Cardiac muscle cell (in vitro differentiated cells and primary cell): ENCODE results near the gene EPHB2. TPM values are rescaled to one million over a fixed set of nuclear protein-coding genes. Genes with fewer than 3 reads are reported as not detected.

Source experiments
- DNase-seq, 2 donors: peaks; one replicate each; pipeline versions ENCODE4 v3.0.0 to v3.0.0-alpha.2; 2010 to 2017; ENCODE audit warnings: low read depth in 1 of 2, low spot score in 1 of 2
- H3K27ac ChIP-seq: fragments of 200-600 bp; sonication (generic); 2 replicates; pipeline ENCODE4 v1.5.1; 2016
- H3K27me3 ChIP-seq: fragments of 200-600 bp; sonication (generic); 2 replicates; pipeline ENCODE4 v1.6.0; 2016; ENCODE audit warnings: control low read depth
- H3K36me3 ChIP-seq: fragments of 200-600 bp; sonication (generic); 2 replicates; pipeline ENCODE4 v1.5.1; 2016; ENCODE audit warnings: control low read depth
- H3K4me1 ChIP-seq: fragments of 200-600 bp; sonication (generic); 2 replicates; pipeline ENCODE4 v1.8.1; 2017; ENCODE audit warnings: low read depth, mild to moderate bottlenecking, mixed run types
- H3K4me3 ChIP-seq: fragments of 200-600 bp; sonication (generic); 2 replicates; pipeline ENCODE4 v1.5.1; 2016; ENCODE audit warnings: mild to moderate bottlenecking
- H3K9me3 ChIP-seq: fragments of 200-600 bp; sonication (generic); 2 replicates; pipeline ENCODE4 v1.5.1; 2017; ENCODE audit warnings: low read depth, mild to moderate bottlenecking, control low read depth
- polyA plus RNA-seq: library from polyadenylated mRNA; unstranded; fragments of >200 nt; fragmentation: Nextera tagmentation; extraction: Ambion mirVana; gene quantifications from 2 replicates; pipeline ENCODE4 v1.2.1, GENCODE V29; 2016
- total RNA-seq: library from RNA; depleted of rRNA; stranded (reverse); fragments of >200 nt; gene quantifications from 2 replicates; pipeline ENCODE4 v1.2.3, GENCODE V29; 2016
- TF ChIP-seq, protein P1 (sequence below): IDR thresholded peaks from 2 replicates; pipeline ENCODE4 v1.5.1; 2012; ENCODE audit warnings: low read depth, mild to moderate bottlenecking, low read length

EPHB2 gene
- total and polyA plus RNA-seq, 2 experiments from 2014 or later = 38.8 to 96.3 TPM

DNA sequence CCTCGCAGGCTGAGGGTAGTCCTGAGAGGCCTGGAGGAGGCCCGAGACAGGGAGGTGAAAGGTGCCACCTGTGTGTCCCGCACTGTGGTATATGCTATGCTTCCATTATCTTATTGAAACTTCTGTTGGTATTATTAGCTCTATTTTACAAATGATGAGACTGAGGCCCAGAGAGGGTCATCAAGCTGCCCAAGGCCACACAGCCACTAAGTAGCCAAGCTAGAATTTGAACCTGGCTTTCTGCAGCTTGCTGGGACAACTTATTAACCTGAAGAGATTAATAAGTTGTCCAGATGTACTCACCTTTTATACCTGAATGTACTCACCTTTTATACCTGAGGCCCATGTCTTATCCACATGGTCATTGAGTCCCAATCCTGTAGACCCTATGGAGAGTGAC lies 83.0 kb downstream of the EPHB2 start:
- TF ChIP-seq, protein P1, sequence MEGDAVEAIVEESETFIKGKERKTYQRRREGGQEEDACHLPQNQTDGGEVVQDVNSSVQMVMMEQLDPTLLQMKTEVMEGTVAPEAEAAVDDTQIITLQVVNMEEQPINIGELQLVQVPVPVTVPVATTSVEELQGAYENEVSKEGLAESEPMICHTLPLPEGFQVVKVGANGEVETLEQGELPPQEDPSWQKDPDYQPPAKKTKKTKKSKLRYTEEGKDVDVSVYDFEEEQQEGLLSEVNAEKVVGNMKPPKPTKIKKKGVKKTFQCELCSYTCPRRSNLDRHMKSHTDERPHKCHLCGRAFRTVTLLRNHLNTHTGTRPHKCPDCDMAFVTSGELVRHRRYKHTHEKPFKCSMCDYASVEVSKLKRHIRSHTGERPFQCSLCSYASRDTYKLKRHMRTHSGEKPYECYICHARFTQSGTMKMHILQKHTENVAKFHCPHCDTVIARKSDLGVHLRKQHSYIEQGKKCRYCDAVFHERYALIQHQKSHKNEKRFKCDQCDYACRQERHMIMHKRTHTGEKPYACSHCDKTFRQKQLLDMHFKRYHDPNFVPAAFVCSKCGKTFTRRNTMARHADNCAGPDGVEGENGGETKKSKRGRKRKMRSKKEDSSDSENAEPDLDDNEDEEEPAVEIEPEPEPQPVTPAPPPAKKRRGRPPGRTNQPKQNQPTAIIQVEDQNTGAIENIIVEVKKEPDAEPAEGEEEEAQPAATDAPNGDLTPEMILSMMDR = no peak
- H3K27me3 ChIP-seq = no peaks in the 10 kb centered on the region
- no peak for DNase-seq
- peaks cover 8% of the 10 kb centered on the region for H3K4me1 ChIP-seq
- no peaks in the 10 kb centered on the region for H3K36me3 ChIP-seq
- H3K27ac ChIP-seq = no peak overlapping the region
- H3K9me3 ChIP-seq = no peaks in the 10 kb centered on the region
- no peak overlapping the region for H3K4me3 ChIP-seq

DNA sequence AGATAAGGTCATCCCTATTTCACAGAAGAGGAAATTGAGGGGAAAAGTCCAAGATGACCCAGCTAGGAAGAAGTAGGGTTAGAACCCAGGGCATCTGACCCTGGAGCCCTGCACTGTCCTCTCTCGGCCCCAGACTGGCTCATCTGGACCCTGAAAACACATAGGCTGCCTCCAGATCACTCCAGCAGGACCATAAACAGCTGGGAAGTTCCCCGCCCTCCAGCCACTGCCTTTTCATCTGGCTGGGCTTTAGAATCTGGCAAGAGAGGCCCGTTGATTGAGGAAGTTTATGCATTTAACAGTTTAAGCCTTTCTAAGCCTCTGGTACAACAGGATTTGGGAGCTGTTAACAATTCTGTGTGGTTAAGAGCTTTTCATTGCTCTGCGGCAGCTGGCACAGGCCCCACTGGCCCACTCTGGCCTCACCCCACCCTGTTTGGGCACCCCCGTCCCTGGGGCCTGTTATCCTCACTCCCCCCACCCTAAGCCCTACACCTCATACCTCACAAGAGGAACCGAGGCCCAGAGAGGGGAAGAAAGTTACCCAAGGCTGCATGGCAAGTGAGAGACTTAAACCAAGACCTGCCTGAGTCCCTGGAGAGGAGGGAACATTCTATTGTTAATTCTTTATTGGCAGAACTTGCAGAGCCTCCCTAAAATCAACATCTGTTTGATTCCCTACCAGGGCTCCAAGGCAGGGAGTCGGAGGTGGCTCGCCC lies 84.2 kb downstream of the EPHB2 start:
- Histone ChIP-seq H3K36me3 (no peaks in the 10 kb centered on the region), H3K9me3 (no peaks in the 10 kb centered on the region), H3K27ac (no peak overlapping the region), H3K27me3 (no peaks in the 10 kb centered on the region), H3K4me1 (peaks cover 8% of the 10 kb centered on the region), H3K4me3 (no peak overlapping the region)
- no peak for DNase-seq
- TF ChIP-seq, protein P1 = no peak

DNA sequence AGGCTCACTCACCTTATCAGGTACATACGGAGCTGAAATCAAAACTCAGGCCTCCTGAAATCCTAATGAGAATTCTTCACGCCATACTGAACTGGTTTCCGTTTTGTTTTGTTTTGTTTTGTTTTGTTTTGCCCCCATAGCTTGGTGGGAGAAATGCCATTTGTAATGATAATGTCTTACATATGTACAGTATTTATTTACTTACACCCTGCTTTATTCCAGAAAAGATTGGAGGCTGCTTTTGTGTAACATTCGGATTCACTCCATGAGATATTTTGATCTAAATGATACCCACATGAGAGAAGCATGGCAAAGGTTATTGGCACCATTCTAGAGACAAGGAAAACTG lies 84.7 kb downstream of the EPHB2 start:
- Histone ChIP-seq H3K27ac (no peak overlapping the region), H3K36me3 (no peaks in the 10 kb centered on the region), H3K27me3 (no peaks in the 10 kb centered on the region), H3K4me1 (peaks cover 8% of the 10 kb centered on the region), H3K9me3 (no peaks in the 10 kb centered on the region), H3K4me3 (no peak overlapping the region)
- DNase-seq = no peak
- TF ChIP-seq, protein P1 = no peak

DNA sequence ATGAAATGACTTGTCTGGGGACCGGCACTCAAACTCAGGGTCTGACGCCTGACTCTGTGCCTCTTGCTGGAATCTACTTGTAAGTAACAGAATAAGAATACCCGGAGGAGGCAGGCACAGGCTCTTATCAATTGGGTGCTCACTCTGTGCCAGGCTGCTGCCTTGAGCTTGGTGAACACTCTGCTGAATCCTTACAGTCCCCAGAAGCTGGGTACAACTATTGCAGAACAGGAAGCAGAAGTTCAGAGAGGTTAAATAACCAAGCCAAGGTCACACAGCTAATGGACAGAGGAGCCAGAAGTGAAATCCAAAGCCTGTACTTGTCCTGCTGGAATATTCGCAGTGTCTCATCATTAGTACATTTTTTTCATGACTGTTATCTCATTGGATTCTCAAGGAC lies 86.0 kb downstream of the EPHB2 start:
- no peaks in the 10 kb centered on the region for H3K4me1 ChIP-seq
- H3K9me3 ChIP-seq = no peaks in the 10 kb centered on the region
- TF ChIP-seq, protein P1 = no peak
- no peaks in the 10 kb centered on the region for H3K36me3 ChIP-seq
- no peak for DNase-seq
- H3K27me3 ChIP-seq = no peaks in the 10 kb centered on the region
- no peak overlapping the region for H3K27ac ChIP-seq
- H3K4me3 ChIP-seq = no peak overlapping the region

DNA sequence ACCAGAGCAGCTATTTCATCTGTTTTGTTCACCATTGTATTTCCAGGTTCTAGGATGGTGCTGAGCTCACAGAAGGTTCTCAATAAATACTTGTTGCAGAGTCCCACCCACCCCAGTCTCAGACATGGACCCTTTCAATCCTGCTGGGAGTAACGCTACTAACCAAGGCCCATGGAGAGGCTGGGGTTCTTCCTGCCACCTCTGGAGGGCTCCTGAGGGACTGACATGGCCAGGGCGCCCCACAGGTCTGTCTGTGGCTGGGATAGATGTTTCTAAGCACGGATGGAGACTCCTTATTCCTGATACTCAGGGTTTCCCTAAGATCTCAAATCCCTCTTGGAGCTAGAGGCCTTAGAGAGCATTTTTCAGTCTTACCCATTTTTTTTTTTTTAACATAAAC lies 87.4 kb downstream of the EPHB2 start:
- Histone ChIP-seq H3K36me3 (no peaks in the 10 kb centered on the region), H3K27me3 (no peaks in the 10 kb centered on the region), H3K4me3 (no peak overlapping the region), H3K27ac (no peak overlapping the region), H3K4me1 (peaks cover 4% of the 10 kb centered on the region), H3K9me3 (no peaks in the 10 kb centered on the region)
- TF ChIP-seq, protein P1 = no peak
- no peak for DNase-seq
